ELF-1 (cell line): ENCODE results near the gene KIF5B.
A peak's percentile ranks its signal among the peaks of the same experiment; 100 is the strongest.

Source experiments
- DNase-seq: peaks from one replicate; pipeline ENCODE4 v3.0.0-alpha.2; 2016; ENCODE audit warnings: low read depth, low spot score

KIF5B gene

DNA sequence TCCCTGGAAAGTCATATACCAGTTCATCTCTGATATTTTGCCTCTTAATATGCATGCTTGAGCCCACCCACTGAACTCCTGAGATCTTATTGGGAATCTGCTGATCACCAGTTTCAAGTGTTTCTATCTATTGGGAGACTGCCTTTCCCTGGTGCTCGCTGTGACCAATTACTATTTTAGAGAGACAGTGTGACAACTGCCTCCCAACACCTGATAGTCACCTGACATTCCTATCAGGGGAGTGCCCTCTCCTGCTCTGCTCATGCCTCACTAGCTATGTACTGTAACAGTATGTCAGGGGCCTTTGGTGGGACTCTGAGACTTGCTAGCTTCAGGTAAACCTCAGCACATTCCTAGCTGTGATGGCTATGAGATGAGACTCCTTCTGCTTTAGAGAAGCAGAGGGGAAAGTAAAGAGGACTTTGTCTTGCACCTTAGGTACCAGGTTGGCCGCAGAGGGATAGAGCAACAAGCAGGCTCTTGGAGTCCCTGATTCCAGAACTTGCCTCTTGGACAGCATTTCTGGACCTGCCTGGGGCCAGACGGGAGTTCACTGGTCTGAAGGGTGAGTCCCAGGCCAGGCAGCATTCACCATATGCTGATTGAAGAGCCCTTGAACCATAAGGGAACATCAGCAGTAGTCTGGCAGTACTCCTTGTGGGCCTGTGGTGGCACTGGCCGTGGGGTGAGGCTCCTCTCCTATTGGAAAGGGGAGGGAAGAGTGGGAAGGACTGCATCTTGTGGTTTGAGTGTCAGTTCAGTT, 93.2 kb downstream of the KIF5B start:
- peak; percentile 32 for DNase-seq

GRCh38 chr10:31961277-31962074, 94.7 kb downstream of the KIF5B start:
- no peak for DNase-seq

DNA sequence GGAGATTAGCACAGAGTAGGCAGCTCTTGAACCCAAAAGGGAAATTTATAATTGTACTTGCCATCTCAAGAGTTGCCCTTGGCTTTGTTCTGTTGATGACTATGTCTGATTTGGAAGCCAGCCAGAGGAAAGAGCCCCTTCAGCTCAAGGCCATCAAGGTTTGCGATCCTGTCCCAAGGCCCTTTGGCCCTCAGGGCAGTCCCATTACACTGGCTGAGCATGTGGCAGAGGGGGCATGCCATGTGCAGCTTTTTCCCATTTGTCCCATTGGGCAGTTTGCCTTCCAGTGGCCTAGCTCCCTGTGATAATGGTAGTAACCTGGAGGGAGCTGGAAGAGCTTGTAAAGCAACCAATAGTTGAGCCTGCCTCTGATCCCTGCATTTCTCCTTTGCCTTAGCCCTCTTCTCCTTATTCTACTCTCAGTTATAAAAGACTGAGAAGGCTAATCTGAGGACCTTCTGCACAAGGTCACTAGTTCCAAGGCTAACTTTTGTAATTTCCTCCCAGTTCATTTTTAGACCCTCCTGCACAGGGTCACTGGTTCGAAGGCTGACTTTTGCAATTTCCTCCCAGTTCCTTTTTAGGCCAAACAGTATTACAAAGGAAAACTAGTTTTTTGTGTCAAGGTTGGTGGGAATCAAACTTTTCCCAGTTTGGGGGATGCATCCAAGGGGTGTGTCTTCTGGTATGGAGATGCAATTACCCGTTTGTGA, 96.6 kb downstream of the KIF5B start:
- no peak for DNase-seq
